ENCODE measurements around the gene C19orf81. TPM values are rescaled to one million over a fixed set of nuclear protein-coding genes. Genes with fewer than 3 reads are reported as not detected.

The C19orf81 gene
- total and polyA plus RNA-seq, 2 donors (not counting 3 experiments of a cell fraction or from before 2014, with no cell fraction given): 0.79 to 2.5 TPM

GRCh38 chr19:50654882-50655281 lies 5.6 kb downstream of the C19orf81 start:
- no peaks in the 10 kb centered on the region for H3K36me3 ChIP-seq (ENCODE audit: control insufficient read depth in 2 of 2, extremely low read depth in 1 of 2, insufficient read depth in 2 of 2, low read length in 2 of 2)
- dilution Hi-C loops (cut with MboI; ENCODE audit: extremely low pct_ligation_motif_present, low sequenced_read_pairs): no loop called here
- H2AFZ ChIP-seq (ENCODE audit: low read depth, low read length): no peak overlapping the region
- no peaks in the 10 kb centered on the region for H3K9me3 ChIP-seq (replicated peaks; ENCODE audit: control insufficient read depth, insufficient read depth, low read length)
- no peaks in the 10 kb centered on the region for H4K20me1 ChIP-seq (replicated peaks; ENCODE audit: control insufficient read depth, extremely low read depth, insufficient read depth, low read length)
- no peak overlapping the region for H3K27ac ChIP-seq (ENCODE audit: insufficient read depth, low read depth, low read length)
- no peak for DNase-seq (ENCODE audit: low read depth, low spot score)
- H3K4me3 ChIP-seq (replicated peaks in 1 of 3; ENCODE audit: insufficient read depth in 1 of 3, low read depth in 1 of 3, low read length in 3 of 3): no peak overlapping the region
- no TSS peak for BruUV-seq (replicated peaks)
- intact Hi-C loops (cut with micrococcal nuclease): loop anchor here (5.0 kb wide), 1 partner anchor 323 kb away; no protein-coding TSS in a partner anchor
- TF ChIP-seq FOS (IDR thresholded peaks at IDR 0.05; ENCODE audit: borderline replicate concordance, insufficient read depth, low read length) (no peak), EZH2 (IDR thresholded peaks at IDR 0.05; ENCODE audit: borderline replicate concordance, low read depth, low read length, severe bottlenecking) (no peak), JUN (IDR thresholded peaks at IDR 0.05; ENCODE audit: borderline replicate concordance, insufficient read depth, insufficient read length, low read depth) (no peak), MAX (IDR thresholded peaks at IDR 0.05; ENCODE audit: insufficient read depth, insufficient read length) (no peak), GATA2 (IDR thresholded peaks at IDR 0.05; ENCODE audit: insufficient read depth, insufficient read length, low read depth, low read length) (no peak), POLR2A (IDR thresholded peaks at IDR 0.05; ENCODE audit: low read depth, low read length) (no peak), POLR2AphosphoS5 (IDR thresholded peaks at IDR 0.05; ENCODE audit: insufficient read depth, low read depth, low read length) (no peak)
- H3K4me1 ChIP-seq (ENCODE audit: control insufficient read depth, extremely low read depth, insufficient read depth, low read length): peaks cover 11% of the 10 kb centered on the region
- no peak overlapping the region for H3K4me2 ChIP-seq (ENCODE audit: insufficient read depth, low read length)
- peaks cover 0 to 5% of the 10 kb centered on the region in 2 experiments for H3K27me3 ChIP-seq (ENCODE audit: control insufficient read depth in 2 of 2, insufficient read depth in 2 of 2, low read length in 2 of 2)
- FAIRE-seq: no peak
- no peaks in the 10 kb centered on the region for H3K79me2 ChIP-seq (ENCODE audit: control insufficient read depth, insufficient read depth, low read length)
- no peaks in the 10 kb centered on the region for H3K9me1 ChIP-seq (replicated peaks; ENCODE audit: control insufficient read depth, extremely low read depth, insufficient read depth, low read length)
- no peak overlapping the region for H3K9ac ChIP-seq (replicated peaks; ENCODE audit: extremely low read depth, insufficient read depth, low read length)
- POLR2A ChIA-PET: no interaction called here
- CTCF ChIA-PET: interaction anchor here (0.6 kb wide), 1 partner anchor 112 kb away, joined by 3 read pairs; no protein-coding TSS in a partner anchor

GRCh38 chr19:50657222-50657669 lies 8.0 kb downstream of the C19orf81 start:
- H3K36me3 ChIP-seq (ENCODE audit: control insufficient read depth in 2 of 2, extremely low read depth in 1 of 2, insufficient read depth in 2 of 2, low read length in 2 of 2): no peaks in the 10 kb centered on the region
- FAIRE-seq (peak; percentile 12), DNase-seq (ENCODE audit: low read depth, low spot score) (no peak)
- H3K9me1 ChIP-seq (replicated peaks; ENCODE audit: control insufficient read depth, extremely low read depth, insufficient read depth, low read length): no peaks in the 10 kb centered on the region
- H3K79me2 ChIP-seq (ENCODE audit: control insufficient read depth, insufficient read depth, low read length): no peaks in the 10 kb centered on the region
- dilution Hi-C loops (cut with MboI; ENCODE audit: extremely low pct_ligation_motif_present, low sequenced_read_pairs) (no loop called here), intact Hi-C loops (cut with micrococcal nuclease) (loop anchor here (5.0 kb wide), 1 partner anchor 325 kb away; no protein-coding TSS in a partner anchor)
- no peaks in the 10 kb centered on the region for H3K9me3 ChIP-seq (replicated peaks; ENCODE audit: control insufficient read depth, insufficient read depth, low read length)
- TF ChIP-seq POLR2A (IDR thresholded peaks at IDR 0.05; ENCODE audit: low read depth, low read length) (no peak), FOS (IDR thresholded peaks at IDR 0.05; ENCODE audit: borderline replicate concordance, insufficient read depth, low read length) (no peak), EZH2 (IDR thresholded peaks at IDR 0.05; ENCODE audit: borderline replicate concordance, low read depth, low read length, severe bottlenecking) (no peak), POLR2AphosphoS5 (IDR thresholded peaks at IDR 0.05; ENCODE audit: insufficient read depth, low read depth, low read length) (no peak)
- H3K27me3 ChIP-seq (ENCODE audit: control insufficient read depth in 2 of 2, insufficient read depth in 2 of 2, low read length in 2 of 2): peaks cover 0 to 6% of the 10 kb centered on the region in 2 experiments
- ChIA-PET POLR2A (no interaction called here), CTCF (interaction anchor here (0.9 to 1.0 kb wide), 2 partner anchors 13 to 126 kb away, joined by 3 read pairs; no protein-coding TSS in a partner anchor)
- no peak overlapping the region for H3K4me2 ChIP-seq (ENCODE audit: insufficient read depth, low read length)
- no peak overlapping the region for H3K9ac ChIP-seq (replicated peaks; ENCODE audit: extremely low read depth, insufficient read depth, low read length)
- H3K4me1 ChIP-seq (ENCODE audit: control insufficient read depth, extremely low read depth, insufficient read depth, low read length): peaks cover 11% of the 10 kb centered on the region
- H4K20me1 ChIP-seq (replicated peaks; ENCODE audit: control insufficient read depth, extremely low read depth, insufficient read depth, low read length): no peaks in the 10 kb centered on the region
- H2AFZ ChIP-seq (ENCODE audit: low read depth, low read length): no peak overlapping the region
- H3K4me3 ChIP-seq (replicated peaks in 1 of 3; ENCODE audit: insufficient read depth in 1 of 3, low read depth in 1 of 3, low read length in 3 of 3): no peak overlapping the region
- peak overlapping the region; percentile 71 for H3K27ac ChIP-seq (ENCODE audit: insufficient read depth, low read depth, low read length)
- no TSS peak for BruUV-seq (replicated peaks)

Measured in endothelial cell of umbilical vein (primary cell).